Measurements from ENCODE around the gene KCNJ12. TPM values are rescaled to one million over a fixed set of nuclear protein-coding genes. Genes with fewer than 3 reads are reported as not detected.
"Not testable (repeated sequence)": the region's sequence is repeated elsewhere in the genome, so short reads cannot be mapped to it uniquely, and the experiment has no call there.

Gene KCNJ12
- total RNA-seq, 1 experiment from 2014 or later = 2.3 TPM

DNA sequence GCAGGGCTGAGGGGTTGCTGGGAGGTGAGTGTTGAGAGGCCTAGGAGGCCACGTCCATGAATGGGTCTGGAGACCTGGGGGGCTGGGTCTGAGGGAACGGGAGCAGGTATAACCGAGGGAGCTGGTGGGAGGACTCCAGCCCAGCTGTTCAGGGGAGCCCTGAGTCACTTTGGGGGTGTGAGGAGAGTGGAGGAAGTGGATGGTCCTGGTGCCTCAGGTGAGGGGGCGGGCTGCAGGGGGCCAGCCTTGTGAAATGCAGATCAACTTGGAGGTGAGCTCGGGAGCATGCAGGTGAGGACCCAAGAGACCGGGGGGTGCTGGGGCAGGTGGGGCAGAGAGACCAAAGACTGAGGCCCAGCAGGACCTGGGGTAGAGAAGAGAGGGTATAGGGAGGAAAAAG is 79.6 kb downstream of the KCNJ12 start:
- H3K4me3 Mint-ChIP-seq = no peak overlapping the region
- TF ChIP-seq SMAD4 (CRISPR knock-in tag; IDR thresholded peaks at IDR 0.05) (no peak), ZNF219 (CRISPR knock-in tag; IDR thresholded peaks at IDR 0.05; ENCODE audit: borderline replicate concordance) (no peak), NR3C1 (CRISPR knock-in tag; conservative IDR thresholded peaks at IDR 0.05; ENCODE audit: low read depth) (no peak), TP53 (CRISPR knock-in tag; IDR thresholded peaks at IDR 0.05) (no peak), JAZF1 (CRISPR knock-in tag; IDR thresholded peaks at IDR 0.05) (no peak), OVOL2 (CRISPR knock-in tag; IDR thresholded peaks at IDR 0.05; ENCODE audit: borderline replicate concordance) (no peak)
- TF ChIP-seq, protein P1, sequence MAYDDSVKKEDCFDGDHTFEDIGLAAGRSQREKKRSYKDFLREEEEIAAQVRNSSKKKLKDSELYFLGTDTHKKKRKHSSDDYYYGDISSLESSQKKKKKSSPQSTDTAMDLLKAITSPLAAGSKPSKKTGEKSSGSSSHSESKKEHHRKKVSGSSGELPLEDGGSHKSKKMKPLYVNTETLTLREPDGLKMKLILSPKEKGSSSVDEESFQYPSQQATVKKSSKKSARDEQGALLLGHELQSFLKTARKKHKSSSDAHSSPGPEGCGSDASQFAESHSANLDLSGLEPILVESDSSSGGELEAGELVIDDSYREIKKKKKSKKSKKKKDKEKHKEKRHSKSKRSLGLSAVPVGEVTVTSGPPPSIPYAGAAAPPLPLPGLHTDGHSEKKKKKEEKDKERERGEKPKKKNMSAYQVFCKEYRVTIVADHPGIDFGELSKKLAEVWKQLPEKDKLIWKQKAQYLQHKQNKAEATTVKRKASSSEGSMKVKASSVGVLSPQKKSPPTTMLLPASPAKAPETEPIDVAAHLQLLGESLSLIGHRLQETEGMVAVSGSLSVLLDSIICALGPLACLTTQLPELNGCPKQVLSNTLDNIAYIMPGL (CRISPR knock-in tag; IDR thresholded peaks at IDR 0.05) = no peak
- TF ChIP-seq, protein P2, sequence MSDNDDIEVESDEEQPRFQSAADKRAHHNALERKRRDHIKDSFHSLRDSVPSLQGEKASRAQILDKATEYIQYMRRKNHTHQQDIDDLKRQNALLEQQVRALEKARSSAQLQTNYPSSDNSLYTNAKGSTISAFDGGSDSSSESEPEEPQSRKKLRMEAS (CRISPR knock-in tag; IDR thresholded peaks at IDR 0.05) = no peak
- H3K27me3 Mint-ChIP-seq (ENCODE audit: low read depth) = peaks cover 53% of the 10 kb centered on the region
- H3K27ac Mint-ChIP-seq = no peak overlapping the region
- H3K36me3 Mint-ChIP-seq = no peaks in the 10 kb centered on the region
- ChIA-PET POLR2A (no interaction called here), CTCF (interaction anchor here (5.3 kb wide), 1 partner anchor 58 kb away, joined by 189 read pairs; no protein-coding TSS in a partner anchor)
- ATAC-seq (no peak), DNase-seq (ENCODE audit: low spot score) (no peak)
- H3K9me3 Mint-ChIP-seq = peaks cover 4% of the 10 kb centered on the region; the same call in 1 of the 2 replicates
- H3K4me1 Mint-ChIP-seq = peaks cover 26% of the 10 kb centered on the region

DNA sequence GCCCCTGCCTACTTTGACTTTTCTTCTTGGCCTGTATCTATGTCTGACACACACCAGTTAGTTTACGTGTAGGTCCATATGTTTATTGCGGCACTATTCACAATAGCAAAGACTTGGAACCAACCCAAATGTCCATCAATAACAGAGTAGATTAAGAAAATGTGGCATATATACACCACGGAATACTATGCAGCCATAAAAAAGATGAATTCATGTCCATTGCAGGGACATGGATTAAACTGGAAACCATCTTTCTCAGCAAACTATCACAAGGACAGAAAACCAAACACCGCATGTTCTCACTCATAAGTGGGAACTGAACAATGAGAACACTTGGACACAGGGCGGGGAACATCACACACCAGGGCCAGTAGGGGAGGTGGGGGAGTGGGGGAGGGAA is 80.3 kb downstream of the KCNJ12 start:
- H3K4me1 Mint-ChIP-seq = peaks cover 26% of the 10 kb centered on the region
- DNase-seq (ENCODE audit: low spot score); H3K27ac Mint-ChIP-seq; H3K9me3 Mint-ChIP-seq; ATAC-seq; H3K36me3 Mint-ChIP-seq; H3K4me3 Mint-ChIP-seq: not testable (repeated sequence)
- H3K27me3 Mint-ChIP-seq (ENCODE audit: low read depth) = peaks cover 52% of the 10 kb centered on the region
- POLR2A ChIA-PET = interaction anchor here (2.0 kb wide), 1 partner anchor 55 kb away, joined by 9 read pairs; no protein-coding TSS in a partner anchor
- CTCF ChIA-PET = interaction anchor here (0.6 to 5.3 kb wide), 35 partner anchors 9 to 357 kb away, joined by 3 to 189 read pairs (median 5); partner anchors contain the start of genes DHRS7B and KCNJ12

DNA sequence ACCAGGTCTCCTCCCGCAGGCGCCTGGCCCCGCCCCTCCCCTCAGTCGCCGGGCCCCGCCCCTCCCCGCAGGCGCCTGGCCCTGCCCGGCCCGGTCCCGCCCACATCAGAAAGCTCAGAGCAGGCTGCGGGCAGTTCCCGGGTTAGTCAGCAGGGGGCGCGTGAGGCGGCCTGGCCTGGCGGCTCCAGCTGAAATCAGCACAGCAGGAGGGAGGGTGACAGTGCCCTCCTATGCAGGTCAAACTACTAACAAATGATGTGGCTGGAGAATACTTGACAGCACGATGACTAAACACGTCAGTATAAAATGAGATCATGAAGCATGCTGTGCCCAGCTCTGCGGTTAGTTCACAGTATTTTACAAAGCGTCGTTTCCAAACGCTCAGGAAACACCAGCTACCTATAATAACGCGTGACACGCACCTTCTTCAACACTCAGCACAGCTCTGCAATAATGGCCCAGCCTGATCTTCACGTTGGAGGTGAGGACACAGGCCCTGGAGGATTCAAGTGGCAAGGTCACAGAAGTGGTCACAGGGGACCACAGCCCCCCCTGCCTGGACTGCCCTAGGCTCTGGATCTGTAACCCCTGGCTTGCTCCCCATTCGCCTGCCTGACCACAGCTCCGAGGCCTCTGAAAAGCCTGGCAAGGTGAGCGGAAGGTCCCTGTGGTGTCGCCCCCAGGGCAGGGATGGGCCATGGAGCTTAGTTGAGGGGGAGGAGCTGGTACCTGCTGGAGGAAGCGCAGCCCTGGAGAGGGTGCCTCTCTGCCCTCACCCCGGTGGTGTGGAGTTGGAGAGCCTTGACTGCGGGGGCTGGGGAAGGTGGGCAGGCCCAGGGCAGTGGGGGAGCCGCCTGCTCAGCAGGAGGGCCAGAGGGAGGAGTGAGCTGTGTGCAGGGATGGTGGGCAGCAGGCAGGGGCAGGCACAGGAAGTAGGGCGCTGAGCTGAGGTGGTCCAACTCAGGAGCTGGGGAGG is 81.2 kb downstream of the KCNJ12 start:
- H3K9me3 Mint-ChIP-seq = peaks cover 4% of the 10 kb centered on the region; the same call in 1 of the 2 replicates
- ATAC-seq (peak; percentile 85), DNase-seq (ENCODE audit: low spot score) (peak; percentile 94)
- H3K4me1 Mint-ChIP-seq = peaks cover 25% of the 10 kb centered on the region
- TF ChIP-seq SOX15 (CRISPR knock-in tag; IDR thresholded peaks at IDR 0.05) = no peak
- 0 out of 2 replicates have a peak, but pooled peaks have one; percentile 26 for TF ChIP-seq FOXK1 (CRISPR knock-in tag; IDR thresholded peaks at IDR 0.05)
- TF ChIP-seq, protein P3, sequence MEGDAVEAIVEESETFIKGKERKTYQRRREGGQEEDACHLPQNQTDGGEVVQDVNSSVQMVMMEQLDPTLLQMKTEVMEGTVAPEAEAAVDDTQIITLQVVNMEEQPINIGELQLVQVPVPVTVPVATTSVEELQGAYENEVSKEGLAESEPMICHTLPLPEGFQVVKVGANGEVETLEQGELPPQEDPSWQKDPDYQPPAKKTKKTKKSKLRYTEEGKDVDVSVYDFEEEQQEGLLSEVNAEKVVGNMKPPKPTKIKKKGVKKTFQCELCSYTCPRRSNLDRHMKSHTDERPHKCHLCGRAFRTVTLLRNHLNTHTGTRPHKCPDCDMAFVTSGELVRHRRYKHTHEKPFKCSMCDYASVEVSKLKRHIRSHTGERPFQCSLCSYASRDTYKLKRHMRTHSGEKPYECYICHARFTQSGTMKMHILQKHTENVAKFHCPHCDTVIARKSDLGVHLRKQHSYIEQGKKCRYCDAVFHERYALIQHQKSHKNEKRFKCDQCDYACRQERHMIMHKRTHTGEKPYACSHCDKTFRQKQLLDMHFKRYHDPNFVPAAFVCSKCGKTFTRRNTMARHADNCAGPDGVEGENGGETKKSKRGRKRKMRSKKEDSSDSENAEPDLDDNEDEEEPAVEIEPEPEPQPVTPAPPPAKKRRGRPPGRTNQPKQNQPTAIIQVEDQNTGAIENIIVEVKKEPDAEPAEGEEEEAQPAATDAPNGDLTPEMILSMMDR (IDR thresholded peaks at IDR 0.05) = peak; percentile 91
- no peak for TF ChIP-seq RELA (CRISPR knock-in tag; IDR thresholded peaks at IDR 0.05; ENCODE audit: borderline replicate concordance)
- TF ChIP-seq SP1 (CRISPR knock-in tag; conservative IDR thresholded peaks at IDR 0.05) = peak; percentile 75
- no peaks in the 10 kb centered on the region for H3K36me3 Mint-ChIP-seq
- ChIA-PET POLR2A (interaction anchor here (2.0 kb wide), 1 partner anchor 54 kb away, joined by 9 read pairs; no protein-coding TSS in a partner anchor), CTCF (interaction anchor here (0.6 to 5.3 kb wide), 47 partner anchors 9 to 703 kb away, joined by 3 to 189 read pairs (median 5); partner anchors contain the start of genes DHRS7B and KCNJ12)
- peaks cover 50% of the 10 kb centered on the region for H3K27me3 Mint-ChIP-seq (ENCODE audit: low read depth)
- H3K4me3 Mint-ChIP-seq = peak overlapping the region; percentile 53
- H3K27ac Mint-ChIP-seq = peak overlapping the region; percentile 56; the same call in 1 of the 2 replicates

DNA sequence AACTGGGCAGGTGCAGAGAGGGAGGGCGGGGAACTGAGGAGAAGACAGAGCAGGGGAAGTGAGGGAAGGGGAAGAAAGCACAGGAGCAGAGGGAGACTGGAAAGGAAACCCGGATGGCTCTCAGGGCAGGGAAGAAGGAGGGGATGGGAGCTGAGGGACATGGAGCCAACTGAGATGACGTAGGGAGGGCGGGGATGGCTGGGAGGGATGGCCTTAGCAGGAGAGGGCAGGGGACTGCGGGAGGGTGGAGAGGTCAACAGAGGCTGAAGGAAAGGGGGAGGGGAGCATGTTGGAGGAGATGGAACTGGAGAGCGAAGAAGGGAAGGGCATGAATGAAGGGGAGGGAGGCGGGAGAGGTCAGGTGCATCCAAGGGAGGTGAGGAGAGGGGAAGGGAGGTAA is 81.9 kb downstream of the KCNJ12 start:
- ATAC-seq (peak; percentile 14), DNase-seq (ENCODE audit: low spot score) (peak; percentile 45)
- peaks cover 4% of the 10 kb centered on the region; the same call in 1 of the 2 replicates for H3K9me3 Mint-ChIP-seq
- POLR2A ChIA-PET = interaction anchor here (2.0 kb wide), 1 partner anchor 53 kb away, joined by 9 read pairs; no protein-coding TSS in a partner anchor
- H3K27me3 Mint-ChIP-seq (ENCODE audit: low read depth) = peaks cover 50% of the 10 kb centered on the region
- H3K4me1 Mint-ChIP-seq = peaks cover 22% of the 10 kb centered on the region
- H3K4me3 Mint-ChIP-seq = peak overlapping the region; percentile 53
- no peak overlapping the region for H3K27ac Mint-ChIP-seq
- no peaks in the 10 kb centered on the region for H3K36me3 Mint-ChIP-seq
- CTCF ChIA-PET = interaction anchor here (0.6 to 5.3 kb wide), 23 partner anchors 9 to 426 kb away, joined by 3 to 189 read pairs (median 7); partner anchors contain the start of gene KCNJ12
- TF ChIP-seq, protein P4, sequence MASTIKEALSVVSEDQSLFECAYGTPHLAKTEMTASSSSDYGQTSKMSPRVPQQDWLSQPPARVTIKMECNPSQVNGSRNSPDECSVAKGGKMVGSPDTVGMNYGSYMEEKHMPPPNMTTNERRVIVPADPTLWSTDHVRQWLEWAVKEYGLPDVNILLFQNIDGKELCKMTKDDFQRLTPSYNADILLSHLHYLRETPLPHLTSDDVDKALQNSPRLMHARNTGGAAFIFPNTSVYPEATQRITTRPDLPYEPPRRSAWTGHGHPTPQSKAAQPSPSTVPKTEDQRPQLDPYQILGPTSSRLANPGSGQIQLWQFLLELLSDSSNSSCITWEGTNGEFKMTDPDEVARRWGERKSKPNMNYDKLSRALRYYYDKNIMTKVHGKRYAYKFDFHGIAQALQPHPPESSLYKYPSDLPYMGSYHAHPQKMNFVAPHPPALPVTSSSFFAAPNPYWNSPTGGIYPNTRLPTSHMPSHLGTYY (CRISPR knock-in tag; IDR thresholded peaks at IDR 0.05) = no peak
- TF ChIP-seq ZBTB21 (CRISPR knock-in tag; IDR thresholded peaks at IDR 0.05; ENCODE audit: borderline replicate concordance) (no peak), NFE2L1 (CRISPR knock-in tag; IDR thresholded peaks at IDR 0.05) (no peak), ZNF423 (CRISPR knock-in tag; IDR thresholded peaks at IDR 0.05) (no peak), EMX1 (CRISPR knock-in tag; IDR thresholded peaks at IDR 0.05) (no peak)
- TF ChIP-seq, protein P5, sequence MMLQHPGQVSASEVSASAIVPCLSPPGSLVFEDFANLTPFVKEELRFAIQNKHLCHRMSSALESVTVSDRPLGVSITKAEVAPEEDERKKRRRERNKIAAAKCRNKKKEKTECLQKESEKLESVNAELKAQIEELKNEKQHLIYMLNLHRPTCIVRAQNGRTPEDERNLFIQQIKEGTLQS (CRISPR knock-in tag; conservative IDR thresholded peaks at IDR 0.05) = no peak
- TF ChIP-seq, protein P6, sequence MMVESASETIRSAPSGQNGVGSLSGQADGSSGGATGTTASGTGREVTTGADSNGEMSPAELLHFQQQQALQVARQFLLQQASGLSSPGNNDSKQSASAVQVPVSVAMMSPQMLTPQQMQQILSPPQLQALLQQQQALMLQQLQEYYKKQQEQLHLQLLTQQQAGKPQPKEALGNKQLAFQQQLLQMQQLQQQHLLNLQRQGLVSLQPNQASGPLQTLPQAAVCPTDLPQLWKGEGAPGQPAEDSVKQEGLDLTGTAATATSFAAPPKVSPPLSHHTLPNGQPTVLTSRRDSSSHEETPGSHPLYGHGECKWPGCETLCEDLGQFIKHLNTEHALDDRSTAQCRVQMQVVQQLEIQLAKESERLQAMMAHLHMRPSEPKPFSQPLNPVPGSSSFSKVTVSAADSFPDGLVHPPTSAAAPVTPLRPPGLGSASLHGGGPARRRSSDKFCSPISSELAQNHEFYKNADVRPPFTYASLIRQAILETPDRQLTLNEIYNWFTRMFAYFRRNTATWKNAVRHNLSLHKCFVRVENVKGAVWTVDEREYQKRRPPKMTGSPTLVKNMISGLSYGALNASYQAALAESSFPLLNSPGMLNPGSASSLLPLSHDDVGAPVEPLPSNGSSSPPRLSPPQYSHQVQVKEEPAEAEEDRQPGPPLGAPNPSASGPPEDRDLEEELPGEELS (CRISPR knock-in tag; IDR thresholded peaks at IDR 0.05) = no peak
